ENCODE measurements around the gene SLCO1C1. TPM values are rescaled to one million over a fixed set of nuclear protein-coding genes. Genes with fewer than 3 reads are reported as not detected.

The SLCO1C1 gene
- total RNA-seq, 1 donor from 2014 or later: not detected

DNA sequence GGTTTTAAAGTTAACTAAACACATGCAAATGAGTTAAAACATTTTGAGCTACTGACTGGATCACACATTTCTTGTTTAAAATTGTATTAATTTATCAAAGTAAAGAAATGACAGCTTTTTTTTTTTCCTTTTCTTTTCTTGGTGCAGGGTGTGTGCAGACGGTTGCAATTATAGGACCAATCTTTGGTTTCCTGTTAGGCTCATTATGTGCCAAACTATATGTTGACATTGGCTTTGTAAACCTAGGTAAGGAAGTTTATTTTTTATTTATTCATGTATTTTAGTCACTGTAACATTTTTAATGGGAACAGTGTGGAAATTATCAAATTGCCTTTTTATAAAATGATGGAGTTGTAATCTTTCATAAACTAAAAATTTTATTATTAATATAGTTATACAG is 21.9 kb downstream of the SLCO1C1 start:
- Histone ChIP-seq H3K4me3 (ENCODE audit: low read depth, low read length) (no peak overlapping the region), H3K36me3 (ENCODE audit: control insufficient read depth, insufficient read depth, low read length) (no peaks in the 10 kb centered on the region), H3K27me3 (ENCODE audit: control insufficient read depth, insufficient read depth, low read length) (no peaks in the 10 kb centered on the region)
- DNase-seq (ENCODE audit: low read depth): no peak
- TF ChIP-seq, protein P1, sequence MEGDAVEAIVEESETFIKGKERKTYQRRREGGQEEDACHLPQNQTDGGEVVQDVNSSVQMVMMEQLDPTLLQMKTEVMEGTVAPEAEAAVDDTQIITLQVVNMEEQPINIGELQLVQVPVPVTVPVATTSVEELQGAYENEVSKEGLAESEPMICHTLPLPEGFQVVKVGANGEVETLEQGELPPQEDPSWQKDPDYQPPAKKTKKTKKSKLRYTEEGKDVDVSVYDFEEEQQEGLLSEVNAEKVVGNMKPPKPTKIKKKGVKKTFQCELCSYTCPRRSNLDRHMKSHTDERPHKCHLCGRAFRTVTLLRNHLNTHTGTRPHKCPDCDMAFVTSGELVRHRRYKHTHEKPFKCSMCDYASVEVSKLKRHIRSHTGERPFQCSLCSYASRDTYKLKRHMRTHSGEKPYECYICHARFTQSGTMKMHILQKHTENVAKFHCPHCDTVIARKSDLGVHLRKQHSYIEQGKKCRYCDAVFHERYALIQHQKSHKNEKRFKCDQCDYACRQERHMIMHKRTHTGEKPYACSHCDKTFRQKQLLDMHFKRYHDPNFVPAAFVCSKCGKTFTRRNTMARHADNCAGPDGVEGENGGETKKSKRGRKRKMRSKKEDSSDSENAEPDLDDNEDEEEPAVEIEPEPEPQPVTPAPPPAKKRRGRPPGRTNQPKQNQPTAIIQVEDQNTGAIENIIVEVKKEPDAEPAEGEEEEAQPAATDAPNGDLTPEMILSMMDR (IDR thresholded peaks at IDR 0.05; ENCODE audit: insufficient read depth, low read length, severe bottlenecking): no peak
- no peak for FAIRE-seq

DNA sequence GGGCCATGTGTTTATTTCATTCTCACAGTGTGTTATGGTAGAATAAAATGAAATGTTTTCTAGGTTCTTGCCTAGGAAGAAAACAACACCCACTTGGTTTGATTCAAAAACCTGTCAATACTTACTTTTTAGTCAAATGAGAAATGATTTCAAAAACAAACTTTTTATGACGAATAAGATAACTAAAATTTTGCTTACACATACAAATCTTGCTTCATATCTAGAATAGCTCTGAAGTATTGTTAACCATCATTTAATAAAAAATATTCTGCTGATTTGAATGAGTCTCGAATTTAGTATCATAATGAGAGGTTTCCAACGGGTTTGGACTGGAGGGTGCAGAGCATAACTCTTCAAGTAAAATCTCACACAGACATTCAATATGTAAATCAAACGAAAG is 23.2 kb downstream of the SLCO1C1 start:
- no peaks in the 10 kb centered on the region for H3K27me3 ChIP-seq (ENCODE audit: control insufficient read depth, insufficient read depth, low read length)
- no peaks in the 10 kb centered on the region for H3K36me3 ChIP-seq (ENCODE audit: control insufficient read depth, insufficient read depth, low read length)
- FAIRE-seq (no peak), DNase-seq (ENCODE audit: low read depth) (no peak)
- TF ChIP-seq, protein P1 (IDR thresholded peaks at IDR 0.05; ENCODE audit: insufficient read depth, low read length, severe bottlenecking): no peak
- no peak overlapping the region for H3K4me3 ChIP-seq (ENCODE audit: low read depth, low read length)

DNA sequence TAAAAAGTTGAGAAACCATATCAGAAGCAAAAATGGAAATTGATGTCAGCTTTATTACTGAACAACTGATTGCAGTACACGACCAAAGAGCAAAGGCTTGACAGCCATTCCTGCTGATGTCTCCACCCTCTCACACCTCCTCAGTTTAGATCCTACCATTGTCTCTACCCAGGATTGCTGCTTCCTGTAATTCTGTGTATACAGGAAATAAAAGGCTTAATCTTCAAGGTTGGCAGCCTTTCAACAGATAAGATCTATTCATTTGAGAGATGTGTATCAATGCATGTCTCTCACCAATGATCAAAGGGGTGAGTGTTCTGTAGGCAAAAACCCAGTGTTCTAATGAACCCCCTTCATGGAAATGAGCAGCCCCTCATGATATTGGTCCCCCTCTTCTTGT is 27.0 kb downstream of the SLCO1C1 start:
- no peaks in the 10 kb centered on the region for H3K27me3 ChIP-seq (ENCODE audit: control insufficient read depth, insufficient read depth, low read length)
- FAIRE-seq (no peak), DNase-seq (ENCODE audit: low read depth) (no peak)
- H3K36me3 ChIP-seq (ENCODE audit: control insufficient read depth, insufficient read depth, low read length): no peaks in the 10 kb centered on the region
- TF ChIP-seq, protein P1 (IDR thresholded peaks at IDR 0.05; ENCODE audit: insufficient read depth, low read length, severe bottlenecking): no peak
- H3K4me3 ChIP-seq (ENCODE audit: low read depth, low read length): no peak overlapping the region

DNA sequence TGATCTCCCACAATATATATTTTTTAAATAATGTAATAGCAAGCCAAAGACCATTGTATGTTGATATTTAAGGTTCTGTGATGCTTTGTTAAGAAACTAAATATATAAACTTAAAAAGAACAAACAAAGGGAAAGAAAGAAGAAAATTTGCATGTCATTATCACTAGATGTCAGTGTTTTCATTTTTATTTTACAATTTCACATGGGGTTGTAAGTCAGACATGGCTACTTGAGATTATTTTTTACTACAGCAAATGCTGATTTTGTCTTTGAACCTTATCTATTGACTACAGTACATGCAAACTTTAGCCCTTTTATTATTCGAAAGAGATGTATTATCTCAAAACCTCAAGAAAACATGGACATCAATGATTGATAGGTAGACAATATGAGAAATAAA is 36.1 kb downstream of the SLCO1C1 start:
- TF ChIP-seq, protein P1 (IDR thresholded peaks at IDR 0.05; ENCODE audit: insufficient read depth, low read length, severe bottlenecking): no peak
- Histone ChIP-seq H3K4me3 (ENCODE audit: low read depth, low read length) (no peak overlapping the region), H3K36me3 (ENCODE audit: control insufficient read depth, insufficient read depth, low read length) (no peaks in the 10 kb centered on the region), H3K27me3 (ENCODE audit: control insufficient read depth, insufficient read depth, low read length) (no peaks in the 10 kb centered on the region)
- DNase-seq (ENCODE audit: low read depth): no peak
- no peak for FAIRE-seq

DNA sequence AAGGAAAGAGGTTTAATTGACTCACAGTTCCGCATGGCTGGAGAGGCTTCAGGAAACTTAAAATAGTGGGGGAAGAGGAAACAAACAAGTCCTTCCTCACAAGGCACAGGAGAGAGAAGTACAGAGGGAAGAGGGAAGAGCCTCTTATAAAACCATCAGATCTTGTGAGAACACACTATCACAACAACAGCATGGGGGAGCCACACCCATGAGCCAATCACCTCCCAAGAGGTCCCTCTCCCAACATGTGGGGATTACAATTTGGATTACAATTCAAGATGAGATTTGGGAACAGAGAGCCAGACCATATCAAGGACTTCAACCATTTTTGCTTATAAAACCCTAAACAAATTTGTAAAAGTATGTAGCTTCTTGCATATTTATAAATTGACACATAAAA is 45.8 kb downstream of the SLCO1C1 start:
- TF ChIP-seq, protein P1 (IDR thresholded peaks at IDR 0.05; ENCODE audit: insufficient read depth, low read length, severe bottlenecking): no peak
- Histone ChIP-seq H3K36me3 (ENCODE audit: control insufficient read depth, insufficient read depth, low read length) (no peaks in the 10 kb centered on the region), H3K27me3 (ENCODE audit: control insufficient read depth, insufficient read depth, low read length) (no peaks in the 10 kb centered on the region), H3K4me3 (ENCODE audit: low read depth, low read length) (no peak overlapping the region)
- DNase-seq (ENCODE audit: low read depth) (no peak), FAIRE-seq (no peak)

DNA sequence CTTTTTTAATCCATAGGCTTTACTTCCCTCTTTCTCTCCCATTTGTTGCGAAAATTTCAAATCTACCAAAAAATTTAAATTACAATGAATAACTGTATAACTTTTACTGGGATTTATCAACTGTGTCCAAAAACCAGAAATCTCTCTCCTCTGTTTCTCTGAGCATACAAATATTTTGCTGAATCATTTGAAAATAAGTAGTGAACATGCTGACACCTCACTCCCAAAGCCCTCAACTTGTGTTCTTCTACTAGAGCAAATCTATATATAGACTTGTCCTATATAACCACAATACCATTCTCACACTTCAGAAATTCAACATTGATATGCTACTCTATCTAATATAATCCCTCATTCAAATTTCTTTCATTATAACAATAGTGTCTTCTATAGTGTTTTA is 53.1 kb downstream of the SLCO1C1 start:
- Histone ChIP-seq H3K27me3 (ENCODE audit: control insufficient read depth, insufficient read depth, low read length) (no peaks in the 10 kb centered on the region), H3K36me3 (ENCODE audit: control insufficient read depth, insufficient read depth, low read length) (no peaks in the 10 kb centered on the region), H3K4me3 (ENCODE audit: low read depth, low read length) (no peak overlapping the region)
- FAIRE-seq (no peak), DNase-seq (ENCODE audit: low read depth) (no peak)
- TF ChIP-seq, protein P1 (IDR thresholded peaks at IDR 0.05; ENCODE audit: insufficient read depth, low read length, severe bottlenecking): no peak
